ENCODE data around the gene ASB6. TPM values are rescaled to one million over a fixed set of nuclear protein-coding genes. Genes with fewer than 3 reads are reported as not detected.

Gene ASB6
- polyA plus RNA-seq, 2 of the 4 experiments (the other 2 are of a cell fraction), result 9.2 to 17.3 TPM

DNA sequence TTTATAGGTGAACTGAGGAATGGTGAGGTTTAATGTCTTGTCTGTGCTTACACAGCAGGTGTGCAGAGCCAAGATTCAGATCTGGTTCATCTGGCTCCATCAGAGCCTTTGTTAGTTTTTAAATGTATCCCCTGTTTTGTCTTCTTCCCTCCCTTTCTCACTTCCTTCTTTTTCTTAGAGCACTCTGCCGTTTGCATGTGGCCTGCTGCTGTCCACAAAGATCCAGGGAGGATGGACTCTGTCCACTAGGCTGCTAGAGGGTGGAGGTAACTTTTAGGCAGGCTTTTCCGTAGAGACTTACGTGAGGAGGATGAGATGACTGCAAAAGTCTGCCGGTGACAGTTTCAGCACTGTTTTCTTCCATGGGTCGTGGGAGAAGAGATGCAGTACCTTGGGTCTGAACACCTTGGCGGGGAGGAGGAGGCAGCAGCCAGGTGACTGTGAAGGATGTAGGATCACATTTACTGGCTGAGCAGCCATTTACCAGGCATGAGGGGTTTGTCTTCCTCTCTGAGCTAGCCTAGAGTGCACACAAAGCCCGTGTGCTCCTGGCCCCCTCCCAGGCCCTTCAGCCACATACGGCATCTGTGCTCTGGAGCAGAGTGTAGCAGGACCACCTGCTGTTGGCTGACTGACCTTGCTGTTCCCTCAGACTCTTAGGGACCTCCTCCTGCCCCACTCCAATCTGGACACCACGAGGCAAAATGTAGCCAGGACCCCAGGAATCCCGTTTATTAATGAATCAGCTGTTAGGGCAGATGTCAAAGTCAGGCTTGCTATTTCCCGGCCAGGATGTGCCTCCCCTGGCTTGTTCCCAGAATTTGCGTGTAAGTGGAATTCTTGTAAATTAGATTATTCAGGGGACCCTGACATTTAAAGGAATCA is 14.2 kb downstream of the ASB6 start (continued):
- TF ChIP-seq, protein P1, sequence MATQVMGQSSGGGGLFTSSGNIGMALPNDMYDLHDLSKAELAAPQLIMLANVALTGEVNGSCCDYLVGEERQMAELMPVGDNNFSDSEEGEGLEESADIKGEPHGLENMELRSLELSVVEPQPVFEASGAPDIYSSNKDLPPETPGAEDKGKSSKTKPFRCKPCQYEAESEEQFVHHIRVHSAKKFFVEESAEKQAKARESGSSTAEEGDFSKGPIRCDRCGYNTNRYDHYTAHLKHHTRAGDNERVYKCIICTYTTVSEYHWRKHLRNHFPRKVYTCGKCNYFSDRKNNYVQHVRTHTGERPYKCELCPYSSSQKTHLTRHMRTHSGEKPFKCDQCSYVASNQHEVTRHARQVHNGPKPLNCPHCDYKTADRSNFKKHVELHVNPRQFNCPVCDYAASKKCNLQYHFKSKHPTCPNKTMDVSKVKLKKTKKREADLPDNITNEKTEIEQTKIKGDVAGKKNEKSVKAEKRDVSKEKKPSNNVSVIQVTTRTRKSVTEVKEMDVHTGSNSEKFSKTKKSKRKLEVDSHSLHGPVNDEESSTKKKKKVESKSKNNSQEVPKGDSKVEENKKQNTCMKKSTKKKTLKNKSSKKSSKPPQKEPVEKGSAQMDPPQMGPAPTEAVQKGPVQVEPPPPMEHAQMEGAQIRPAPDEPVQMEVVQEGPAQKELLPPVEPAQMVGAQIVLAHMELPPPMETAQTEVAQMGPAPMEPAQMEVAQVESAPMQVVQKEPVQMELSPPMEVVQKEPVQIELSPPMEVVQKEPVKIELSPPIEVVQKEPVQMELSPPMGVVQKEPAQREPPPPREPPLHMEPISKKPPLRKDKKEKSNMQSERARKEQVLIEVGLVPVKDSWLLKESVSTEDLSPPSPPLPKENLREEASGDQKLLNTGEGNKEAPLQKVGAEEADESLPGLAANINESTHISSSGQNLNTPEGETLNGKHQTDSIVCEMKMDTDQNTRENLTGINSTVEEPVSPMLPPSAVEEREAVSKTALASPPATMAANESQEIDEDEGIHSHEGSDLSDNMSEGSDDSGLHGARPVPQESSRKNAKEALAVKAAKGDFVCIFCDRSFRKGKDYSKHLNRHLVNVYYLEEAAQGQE (IDR thresholded peaks at IDR 0.05), result no peak
- TF ChIP-seq EHMT2 (IDR thresholded peaks at IDR 0.05; ENCODE audit: low read depth), result no peak
- no peak for TF ChIP-seq HOXB5 (CRISPR knock-in tag; IDR thresholded peaks at IDR 0.05)
- TF ChIP-seq HES2 (IDR thresholded peaks at IDR 0.05), result no peak
- no peak for TF ChIP-seq ESRRA (IDR thresholded peaks at IDR 0.05; ENCODE audit: borderline replicate concordance, low read length)
- no peak for TF ChIP-seq ELK1 (IDR thresholded peaks at IDR 0.05; ENCODE audit: low read depth, low read length)
- TF ChIP-seq, protein P2, sequence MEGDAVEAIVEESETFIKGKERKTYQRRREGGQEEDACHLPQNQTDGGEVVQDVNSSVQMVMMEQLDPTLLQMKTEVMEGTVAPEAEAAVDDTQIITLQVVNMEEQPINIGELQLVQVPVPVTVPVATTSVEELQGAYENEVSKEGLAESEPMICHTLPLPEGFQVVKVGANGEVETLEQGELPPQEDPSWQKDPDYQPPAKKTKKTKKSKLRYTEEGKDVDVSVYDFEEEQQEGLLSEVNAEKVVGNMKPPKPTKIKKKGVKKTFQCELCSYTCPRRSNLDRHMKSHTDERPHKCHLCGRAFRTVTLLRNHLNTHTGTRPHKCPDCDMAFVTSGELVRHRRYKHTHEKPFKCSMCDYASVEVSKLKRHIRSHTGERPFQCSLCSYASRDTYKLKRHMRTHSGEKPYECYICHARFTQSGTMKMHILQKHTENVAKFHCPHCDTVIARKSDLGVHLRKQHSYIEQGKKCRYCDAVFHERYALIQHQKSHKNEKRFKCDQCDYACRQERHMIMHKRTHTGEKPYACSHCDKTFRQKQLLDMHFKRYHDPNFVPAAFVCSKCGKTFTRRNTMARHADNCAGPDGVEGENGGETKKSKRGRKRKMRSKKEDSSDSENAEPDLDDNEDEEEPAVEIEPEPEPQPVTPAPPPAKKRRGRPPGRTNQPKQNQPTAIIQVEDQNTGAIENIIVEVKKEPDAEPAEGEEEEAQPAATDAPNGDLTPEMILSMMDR (IDR thresholded peaks at IDR 0.05), result no peak
- no peak for TF ChIP-seq MYC (IDR thresholded peaks at IDR 0.05; ENCODE audit: borderline replicate concordance, low read length)
- TF ChIP-seq GATA3 (IDR thresholded peaks at IDR 0.05; ENCODE audit: borderline replicate concordance), result no peak
- TF ChIP-seq SMC3 (IDR thresholded peaks at IDR 0.05), result no peak
- no peak for TF ChIP-seq EHF (CRISPR knock-in tag; IDR thresholded peaks at IDR 0.05)

- ChIA-PET CTCF (interaction anchor here (0.8 to 26.2 kb wide), 6 partner anchors 13 to 516 kb away, joined by 3 to 947 read pairs (median 96); partner anchors contain the start of genes ASB6, CRAT and PTPA), POLR2A (interaction anchor here (0.7 to 1.3 kb wide), 8 partner anchors 11 to 545 kb away, joined by 3 to 16 read pairs (median 4); no protein-coding TSS in a partner anchor)
- ATAC-seq (peak; percentile 51 to 53), FAIRE-seq (no peak), DNase-seq (ENCODE audit: low read depth in 1 of 2, low spot score in 1 of 2) (no peak)
- Histone ChIP-seq H3K4me3 (peak overlapping the region; percentile 69), H3K9me3 (no peaks in the 10 kb centered on the region), H3K4me2 (peak overlapping the region; percentile 86), H3K27ac (peak overlapping the region; percentile 78 to 98), H3K4me1 (peaks cover 28% of the 10 kb centered on the region)
- 2% methylated on average over 20 of the region's 20 CpGs for WGBS (ENCODE audit: missing lambda C conversion rate)
- no peak for TF ChIP-seq ZC3H11A (IDR thresholded peaks at IDR 0.05)
- TF ChIP-seq ELK1 (IDR thresholded peaks at IDR 0.05; ENCODE audit: low read depth, low read length), result no peak
- no peak; the same call in 1 of the 2 replicates for TF ChIP-seq POLR2A (IDR thresholded peaks at IDR 0.05; ENCODE audit: low read length)
- peak; percentile 17; the same call in 1 of the 2 replicates for TF ChIP-seq HOXA7 (CRISPR knock-in tag; IDR thresholded peaks at IDR 0.05)
- TF ChIP-seq ZFP36 (IDR thresholded peaks at IDR 0.05; ENCODE audit: borderline replicate concordance, partially characterized antibody), result no peak
- no peak for TF ChIP-seq MYC (IDR thresholded peaks at IDR 0.05; ENCODE audit: borderline replicate concordance, low read length)
- no peak for TF ChIP-seq HDAC2 (IDR thresholded peaks at IDR 0.05)
- 0 out of 2 replicates have a peak, but pooled peaks have one; percentile 32 for TF ChIP-seq FOSB (CRISPR knock-in tag; IDR thresholded peaks at IDR 0.05)
- no peak for TF ChIP-seq CBX8 (IDR thresholded peaks at IDR 0.05)
Observed at GRCh38 chr9:129626625-129627284, 15.2 kb downstream of the ASB6 start.
